Right atrium auricular region (tissue), 2 donors: Measurements from ENCODE around the gene CTNND2. TPM values are rescaled to one million over a fixed set of nuclear protein-coding genes. Genes with fewer than 3 reads are reported as not detected.

ENCODE experiments used
- DNase-seq: peaks from one replicate; pipeline ENCODE4 v3.0.0-alpha.2; 2019; ENCODE audit warnings: low spot score
- H3K27ac ChIP-seq, 2 donors: fragments of 200-600 bp; sonication (generic); 1 replicate in 1 of 2; 2 replicates in 1 of 2; pipeline ENCODE4 v1.5.1; 2016 to 2019
- H3K27me3 ChIP-seq, 2 donors: fragments of 200-600 bp; sonication (generic); one replicate each; pipeline versions ENCODE4 v1.5.1 to v1.6.0; 2017 to 2019
- H3K36me3 ChIP-seq: fragments of 200-600 bp; sonication (generic); one replicate; pipeline ENCODE4 v1.5.1; 2016
- H3K4me1 ChIP-seq, 2 donors: fragments of 200-600 bp; sonication (generic); one replicate each; pipeline versions ENCODE4 v1.5.1 to v1.6.0; 2017 to 2019
- H3K4me3 ChIP-seq, 2 donors: fragments of 200-600 bp; sonication (generic); 1 replicate in 1 of 2; 2 replicates in 1 of 2; pipeline ENCODE4 v1.5.1; 2017 to 2019; ENCODE audit warnings: mild to moderate bottlenecking in 1 of 2, moderate library complexity in 1 of 2
- H3K9me3 ChIP-seq, 2 donors: fragments of 200-600 bp; sonication (generic); one replicate each; pipeline ENCODE4 v1.5.1; 2019
- total RNA-seq, 2 donors: library from RNA; depleted of rRNA; stranded (reverse); fragments of >200 nt; gene quantifications; one replicate each; pipeline ENCODE4 v1.1.0, GENCODE V29; 2016
- TF ChIP-seq, protein P1 (sequence below), 2 donors: fragments of 200-600 bp; sonication (generic); IDR thresholded peaks; one replicate each; pipeline ENCODE4 v1.5.1; 2019; ENCODE audit warnings: antibody characterized with exemption in 2 of 2

The CTNND2 gene, protein sequence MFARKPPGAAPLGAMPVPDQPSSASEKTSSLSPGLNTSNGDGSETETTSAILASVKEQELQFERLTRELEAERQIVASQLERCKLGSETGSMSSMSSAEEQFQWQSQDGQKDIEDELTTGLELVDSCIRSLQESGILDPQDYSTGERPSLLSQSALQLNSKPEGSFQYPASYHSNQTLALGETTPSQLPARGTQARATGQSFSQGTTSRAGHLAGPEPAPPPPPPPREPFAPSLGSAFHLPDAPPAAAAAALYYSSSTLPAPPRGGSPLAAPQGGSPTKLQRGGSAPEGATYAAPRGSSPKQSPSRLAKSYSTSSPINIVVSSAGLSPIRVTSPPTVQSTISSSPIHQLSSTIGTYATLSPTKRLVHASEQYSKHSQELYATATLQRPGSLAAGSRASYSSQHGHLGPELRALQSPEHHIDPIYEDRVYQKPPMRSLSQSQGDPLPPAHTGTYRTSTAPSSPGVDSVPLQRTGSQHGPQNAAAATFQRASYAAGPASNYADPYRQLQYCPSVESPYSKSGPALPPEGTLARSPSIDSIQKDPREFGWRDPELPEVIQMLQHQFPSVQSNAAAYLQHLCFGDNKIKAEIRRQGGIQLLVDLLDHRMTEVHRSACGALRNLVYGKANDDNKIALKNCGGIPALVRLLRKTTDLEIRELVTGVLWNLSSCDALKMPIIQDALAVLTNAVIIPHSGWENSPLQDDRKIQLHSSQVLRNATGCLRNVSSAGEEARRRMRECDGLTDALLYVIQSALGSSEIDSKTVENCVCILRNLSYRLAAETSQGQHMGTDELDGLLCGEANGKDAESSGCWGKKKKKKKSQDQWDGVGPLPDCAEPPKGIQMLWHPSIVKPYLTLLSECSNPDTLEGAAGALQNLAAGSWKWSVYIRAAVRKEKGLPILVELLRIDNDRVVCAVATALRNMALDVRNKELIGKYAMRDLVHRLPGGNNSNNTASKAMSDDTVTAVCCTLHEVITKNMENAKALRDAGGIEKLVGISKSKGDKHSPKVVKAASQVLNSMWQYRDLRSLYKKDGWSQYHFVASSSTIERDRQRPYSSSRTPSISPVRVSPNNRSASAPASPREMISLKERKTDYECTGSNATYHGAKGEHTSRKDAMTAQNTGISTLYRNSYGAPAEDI (N-terminal part only)
- 1 to 10 TPM; 8.6 to 9.0 TPM for total RNA-seq

DNA sequence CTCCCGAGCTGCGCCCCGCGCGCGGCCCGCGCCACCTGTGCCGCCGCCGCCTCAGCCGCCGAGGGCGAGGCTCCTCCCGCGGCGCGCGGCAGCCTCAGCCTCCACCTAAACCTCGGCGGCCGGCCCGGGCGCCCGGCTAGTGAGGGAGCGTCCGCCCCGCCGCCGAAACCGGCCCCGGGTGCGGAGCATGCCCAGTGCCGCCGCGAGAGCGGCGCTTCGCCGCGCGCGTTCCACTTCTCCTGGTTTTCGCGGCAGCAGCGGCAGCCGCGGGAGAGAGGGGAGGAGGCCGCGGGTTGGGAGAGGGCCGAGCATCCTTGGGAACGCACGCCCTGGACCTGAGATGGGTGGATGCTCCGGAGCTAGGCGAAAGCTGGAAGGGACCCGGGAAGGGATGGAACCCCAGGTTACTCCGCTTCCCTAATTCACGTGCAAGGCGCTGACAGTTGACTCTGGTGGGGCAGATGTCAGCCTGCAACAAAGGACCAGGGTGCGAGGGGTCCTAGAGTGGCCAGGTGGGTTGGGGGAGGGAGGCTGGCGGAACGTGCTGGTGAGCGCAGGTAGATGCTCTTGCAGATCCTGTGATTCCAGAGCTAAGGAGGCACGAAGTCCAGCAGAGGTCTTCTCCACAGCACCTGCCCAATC lies at the start of gene CTNND2:
Gene CTNND2 (minus strand): TSS at position 182 of the 642 bp plus-strand sequence. CDS start 593 bp downstream, outside the sequence.
- H3K27ac ChIP-seq, result peak within 1 kb of the TSS; percentile 68 to 81
- no peaks in the 10 kb centered on the region for H3K4me1 ChIP-seq

DNA sequence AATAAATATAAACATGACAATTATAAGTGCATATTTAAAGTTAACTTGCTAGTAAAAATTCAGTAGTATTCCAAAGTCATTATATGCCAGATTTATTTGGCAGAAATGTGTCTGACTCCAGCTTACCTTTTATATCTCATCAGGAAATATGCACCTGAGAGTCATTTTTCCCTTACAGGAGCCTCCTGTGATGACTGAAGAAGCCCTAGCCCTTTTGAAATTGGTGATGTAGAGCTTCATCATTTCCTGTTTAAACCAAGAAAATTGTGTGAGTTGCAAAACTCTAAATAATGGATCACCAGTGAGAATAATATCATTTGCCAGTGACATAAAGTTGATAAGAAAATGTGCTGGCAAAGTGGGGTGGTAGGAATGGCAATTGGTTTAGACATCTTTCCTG lies 42.1 kb upstream of the CTNND2 start:
- H3K4me1 ChIP-seq, result no peaks in the 10 kb centered on the region
- H3K4me3 ChIP-seq, result no peak overlapping the region
- H3K27me3 ChIP-seq, result no peaks in the 10 kb centered on the region
- DNase-seq, result no peak
- H3K27ac ChIP-seq, result no peak overlapping the region
- TF ChIP-seq, protein P1, sequence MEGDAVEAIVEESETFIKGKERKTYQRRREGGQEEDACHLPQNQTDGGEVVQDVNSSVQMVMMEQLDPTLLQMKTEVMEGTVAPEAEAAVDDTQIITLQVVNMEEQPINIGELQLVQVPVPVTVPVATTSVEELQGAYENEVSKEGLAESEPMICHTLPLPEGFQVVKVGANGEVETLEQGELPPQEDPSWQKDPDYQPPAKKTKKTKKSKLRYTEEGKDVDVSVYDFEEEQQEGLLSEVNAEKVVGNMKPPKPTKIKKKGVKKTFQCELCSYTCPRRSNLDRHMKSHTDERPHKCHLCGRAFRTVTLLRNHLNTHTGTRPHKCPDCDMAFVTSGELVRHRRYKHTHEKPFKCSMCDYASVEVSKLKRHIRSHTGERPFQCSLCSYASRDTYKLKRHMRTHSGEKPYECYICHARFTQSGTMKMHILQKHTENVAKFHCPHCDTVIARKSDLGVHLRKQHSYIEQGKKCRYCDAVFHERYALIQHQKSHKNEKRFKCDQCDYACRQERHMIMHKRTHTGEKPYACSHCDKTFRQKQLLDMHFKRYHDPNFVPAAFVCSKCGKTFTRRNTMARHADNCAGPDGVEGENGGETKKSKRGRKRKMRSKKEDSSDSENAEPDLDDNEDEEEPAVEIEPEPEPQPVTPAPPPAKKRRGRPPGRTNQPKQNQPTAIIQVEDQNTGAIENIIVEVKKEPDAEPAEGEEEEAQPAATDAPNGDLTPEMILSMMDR (IDR thresholded peaks at IDR 0.05), result no peak
- no peaks in the 10 kb centered on the region for H3K36me3 ChIP-seq
- H3K9me3 ChIP-seq, result no peaks in the 10 kb centered on the region

More for the DNA sequence above, at the start of gene CTNND2:
- DNase-seq, result no peak
- peak within 1 kb of the TSS; percentile 58 to 60 for H3K4me3 ChIP-seq
- H3K27me3 ChIP-seq, result no peaks in the 10 kb centered on the region
- H3K9me3 ChIP-seq, result no peaks in the 10 kb centered on the region
- TF ChIP-seq, protein P1 (IDR thresholded peaks at IDR 0.05), result no peak
- no peaks in the 10 kb centered on the region for H3K36me3 ChIP-seq

DNA sequence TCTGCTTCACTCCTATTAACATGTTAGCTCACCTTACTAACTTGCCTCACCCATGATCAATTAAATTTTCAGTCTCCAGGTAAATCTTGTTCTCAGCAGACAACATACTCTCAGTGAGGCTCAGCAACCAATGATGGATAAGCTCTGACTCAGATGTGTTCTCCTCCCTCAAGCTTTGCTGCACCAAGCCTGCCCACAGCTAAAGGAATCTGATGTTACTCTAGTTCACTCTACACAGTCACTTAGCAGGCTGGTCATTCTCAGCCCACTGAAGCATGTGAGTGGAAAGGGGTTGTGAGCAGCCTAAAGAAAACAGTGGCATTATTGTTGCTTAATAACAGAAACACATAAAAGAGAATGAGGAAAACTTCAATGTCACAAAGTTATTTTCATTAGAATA lies 37.3 kb upstream of the CTNND2 start:
- no peak overlapping the region for H3K4me3 ChIP-seq
- no peaks in the 10 kb centered on the region for H3K9me3 ChIP-seq
- DNase-seq, result no peak
- H3K36me3 ChIP-seq, result no peaks in the 10 kb centered on the region
- TF ChIP-seq, protein P1 (IDR thresholded peaks at IDR 0.05), result no peak
- H3K4me1 ChIP-seq, result no peaks in the 10 kb centered on the region
- H3K27me3 ChIP-seq, result no peaks in the 10 kb centered on the region
- no peak overlapping the region for H3K27ac ChIP-seq

DNA sequence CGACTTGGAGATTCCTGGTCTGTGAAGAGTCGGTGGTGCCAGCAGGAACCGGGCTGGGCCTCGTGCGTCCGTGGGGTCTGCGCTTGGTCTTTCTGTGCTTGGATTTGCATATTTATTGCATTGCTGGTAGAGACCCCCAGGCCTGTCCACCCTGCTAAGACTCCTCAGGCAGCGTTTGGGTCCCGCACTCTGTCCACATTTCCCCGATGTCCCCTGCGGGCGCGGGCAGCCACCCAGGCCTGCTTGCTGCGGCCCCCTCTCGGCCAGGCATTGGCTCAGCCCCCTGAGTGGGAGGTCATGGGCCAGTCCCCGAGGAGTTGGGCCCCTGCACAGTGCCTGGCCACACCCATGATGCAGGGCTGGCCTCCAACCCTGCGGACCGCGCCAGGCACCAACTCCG lies 27.4 kb upstream of the CTNND2 start:
- no peaks in the 10 kb centered on the region for H3K36me3 ChIP-seq
- H3K9me3 ChIP-seq, result no peaks in the 10 kb centered on the region
- no peak for DNase-seq

DNA sequence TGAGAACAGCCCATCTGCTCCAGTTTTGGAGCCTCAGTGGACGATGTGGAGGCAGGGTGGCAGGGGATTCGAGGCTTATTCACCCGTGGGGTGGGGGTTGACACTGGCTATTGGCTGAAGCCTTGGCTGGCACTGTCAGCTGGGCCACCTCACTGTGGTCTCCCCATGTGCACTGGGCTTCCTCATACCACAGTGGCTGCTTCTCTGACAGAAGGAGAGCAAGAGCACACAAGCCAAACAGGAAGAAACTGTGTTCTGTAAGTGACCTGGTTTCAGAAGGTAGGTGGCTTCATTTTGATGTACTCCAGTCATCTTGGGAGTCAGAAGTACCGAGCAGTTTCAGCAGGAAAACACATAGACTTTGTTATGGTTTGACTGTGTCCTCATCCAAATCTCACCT lies 24.7 kb upstream of the CTNND2 start:
- H3K4me3 ChIP-seq, result no peak overlapping the region

More for the DNA sequence above, 27.4 kb upstream of the CTNND2 start:
- H3K27ac ChIP-seq, result no peak overlapping the region
- H3K27me3 ChIP-seq, result no peaks in the 10 kb centered on the region
- TF ChIP-seq, protein P1 (IDR thresholded peaks at IDR 0.05), result no peak
- no peaks in the 10 kb centered on the region for H3K4me1 ChIP-seq
- H3K4me3 ChIP-seq, result no peak overlapping the region

More for the DNA sequence above, 24.7 kb upstream of the CTNND2 start:
- TF ChIP-seq, protein P1 (IDR thresholded peaks at IDR 0.05), result no peak
- Histone ChIP-seq H3K27ac (no peak overlapping the region), H3K36me3 (no peaks in the 10 kb centered on the region), H3K4me1 (no peaks in the 10 kb centered on the region), H3K27me3 (no peaks in the 10 kb centered on the region), H3K9me3 (no peaks in the 10 kb centered on the region)
- no peak for DNase-seq
